A549 (cell line): Measurements from ENCODE around the gene ITSN2.

Source experiments
- CTCF ChIP-seq: fragments of >200 bp; sonication (Bioruptor Twin); formaldehyde crosslinking; IDR thresholded peaks from 3 replicates; pipeline ENCODE4 v1.5.1; 2016
- MAX ChIP-seq: IDR thresholded peaks from 2 replicates; pipeline ENCODE4 v1.6.1; 2012
- NFE2L2 ChIP-seq: fragments of 150-350 bp; conservative IDR thresholded peaks from 2 replicates; pipeline ENCODE4 v1.6.1; 2014; ENCODE audit warnings: low read length
- POLR2A ChIP-seq: IDR thresholded peaks from 2 replicates; pipeline ENCODE4 v1.6.1; 2012; ENCODE audit warnings: mild to moderate bottlenecking, low read length
- REST ChIP-seq: fragments of 200-600 bp; sonication (generic); IDR thresholded peaks from 2 replicates; pipeline ENCODE4 v1.6.1; 2016; ENCODE audit warnings: antibody characterized with exemption, mild to moderate bottlenecking, moderate library complexity
- SMC3 ChIP-seq: fragments of >200 bp; sonication (Bioruptor Twin); formaldehyde crosslinking; IDR thresholded peaks from 3 replicates; pipeline ENCODE4 v1.6.1; 2018; ENCODE audit warnings: inconsistent platforms
- ZFP36 ChIP-seq: fragments of 450-650 bp; IDR thresholded peaks from 2 replicates; pipeline ENCODE4 v1.6.1; 2014; ENCODE audit warnings: borderline replicate concordance; ENCODE audit not compliant: partially characterized antibody

- TF ChIP-seq REST (no peak), NFE2L2 (no peak), ZFP36 (no peak), POLR2A (no peak), MAX (no peak), CTCF (no peak), SMC3 (no peak)
These were observed 150.3 kb downstream of the ITSN2 start for GRCh38 chr2:24210106-24210455.
